Trophoblast cell (in vitro differentiated cells and primary cell): ENCODE results near the gene WDR46.
A peak's percentile ranks its signal among the peaks of the same experiment; 100 is the strongest.

Experiments
- DNase-seq, 2 donors: peaks; one replicate each; pipeline ENCODE4 v3.0.0-alpha.2; 2016
- H2AFZ ChIP-seq: 2 replicates; pipeline ENCODE4 v1.6.1; 2013; ENCODE audit warnings: low read length, moderate library complexity, mild to moderate bottlenecking; ENCODE audit not compliant: insufficient read depth, poor library complexity
- H2AK5ac ChIP-seq: 2 replicates; pipeline ENCODE4 v1.6.1; 2013; ENCODE audit warnings: mild to moderate bottlenecking, low read length
- H2BK120ac ChIP-seq: 2 replicates; pipeline ENCODE4 v1.6.1; 2013; ENCODE audit warnings: low read length, mild to moderate bottlenecking, moderate library complexity; ENCODE audit not compliant: insufficient read depth, poor library complexity
- H2BK12ac ChIP-seq: 2 replicates; pipeline ENCODE4 v1.6.1; 2013; ENCODE audit warnings: mild to moderate bottlenecking, low read length, moderate library complexity
- H2BK5ac ChIP-seq: 2 replicates; pipeline ENCODE4 v1.6.1; 2013; ENCODE audit warnings: low read length, low read depth, moderate library complexity, mild to moderate bottlenecking; ENCODE audit not compliant: poor library complexity
- H3K14ac ChIP-seq: 2 replicates; pipeline ENCODE4 v1.6.1; 2013; ENCODE audit warnings: mild to moderate bottlenecking, low read length
- H3K18ac ChIP-seq: 2 replicates; pipeline ENCODE4 v1.6.1; 2013; ENCODE audit warnings: mild to moderate bottlenecking, low read length
- H3K23ac ChIP-seq: 2 replicates; pipeline ENCODE4 v1.6.1; 2013; ENCODE audit warnings: low read length
- H3K27ac ChIP-seq: 2 replicates; pipeline ENCODE4 v1.5.1; 2013; ENCODE audit warnings: low read depth, mild to moderate bottlenecking, inconsistent platforms, low read length, moderate library complexity
- H3K27me3 ChIP-seq: 2 replicates; pipeline ENCODE4 v1.6.1; 2013; ENCODE audit warnings: inconsistent platforms, mild to moderate bottlenecking, low read length, moderate library complexity; ENCODE audit not compliant: insufficient read depth
- H3K36me3 ChIP-seq, 2 experiments: 1 replicate in 1 of 2; 2 replicates in 1 of 2; pipeline ENCODE4 v1.6.1; 2013; ENCODE audit warnings: low read length in 2 of 2, mild to moderate bottlenecking in 2 of 2, moderate library complexity in 1 of 2; ENCODE audit not compliant: insufficient read depth in 2 of 2, control insufficient read depth in 1 of 2
- H3K4ac ChIP-seq: 2 replicates; pipeline ENCODE4 v1.6.1; 2013; ENCODE audit warnings: low read depth, mild to moderate bottlenecking, low read length, moderate library complexity
- H3K4me1 ChIP-seq, 2 experiments: 1 replicate in 1 of 2; 2 replicates in 1 of 2; pipeline ENCODE4 v1.6.1; 2013; ENCODE audit warnings: low read length in 2 of 2, mild to moderate bottlenecking in 2 of 2, moderate library complexity in 1 of 2; ENCODE audit not compliant: insufficient read depth in 2 of 2, control insufficient read depth in 1 of 2
- H3K4me2 ChIP-seq: 2 replicates; pipeline ENCODE4 v1.6.1; 2013; ENCODE audit warnings: inconsistent platforms, mild to moderate bottlenecking, low read length, moderate library complexity
- H3K4me3 ChIP-seq: 2 replicates; pipeline ENCODE4 v1.5.1; 2013; ENCODE audit warnings: mild to moderate bottlenecking, low read depth, low read length, inconsistent platforms
- H3K79me1 ChIP-seq: one replicate; pipeline ENCODE4 v1.6.1; 2013; ENCODE audit warnings: low read length
- H3K79me2 ChIP-seq: 2 replicates; pipeline ENCODE4 v1.6.1; 2013; ENCODE audit warnings: low read length, mild to moderate bottlenecking; ENCODE audit not compliant: control insufficient read depth, insufficient read depth, poor library complexity
- H3K9ac ChIP-seq: 2 replicates; pipeline ENCODE4 v1.6.1; 2013; ENCODE audit warnings: mild to moderate bottlenecking, low read length
- H3K9me3 ChIP-seq: 2 replicates; pipeline ENCODE4 v1.6.1; 2013; ENCODE audit warnings: low read depth, mild to moderate bottlenecking, control low read depth, inconsistent platforms, low read length; ENCODE audit not compliant: insufficient read depth
- H4K12ac ChIP-seq: 2 replicates; pipeline ENCODE4 v1.6.1; 2013; ENCODE audit warnings: low read depth, mild to moderate bottlenecking, low read length, moderate library complexity
- H4K8ac ChIP-seq: 2 replicates; pipeline ENCODE4 v1.6.1; 2013; ENCODE audit warnings: low read depth, mild to moderate bottlenecking, low read length, moderate library complexity
- H4K91ac ChIP-seq: one replicate; pipeline ENCODE4 v1.6.1; 2013; ENCODE audit warnings: low read depth, mild to moderate bottlenecking, low read length, moderate library complexity
- WGBS: extraction: QIAGEN DNeasy Blood & Tissue Kit; methylation state at CpG from one replicate; pipeline ENCODE4 v1.1.7; 2013; ENCODE audit warnings: missing lambda C conversion rate; ENCODE audit not compliant: insufficient read length, insufficient coverage; ENCODE audit errors: extremely low coverage; 5-methylcytosine and 5-hydroxymethylcytosine counted together

The WDR46 gene

GRCh38 chr6:33243476-33243875 lies 45.6 kb downstream of the WDR46 start:
- no peak overlapping the region for H3K18ac ChIP-seq
- no peak overlapping the region for H4K91ac ChIP-seq
- H3K14ac ChIP-seq: no peak overlapping the region
- no CpG with 5 or more reads among the region's 1 CpG for WGBS
- H2BK120ac ChIP-seq: no peak overlapping the region
- H3K9me3 ChIP-seq: no peaks in the 10 kb centered on the region
- no peak overlapping the region for H4K12ac ChIP-seq
- no peak overlapping the region for H2BK5ac ChIP-seq
- H2AK5ac ChIP-seq: no peak overlapping the region
- no peak overlapping the region for H3K27ac ChIP-seq
- no peak overlapping the region for H3K9ac ChIP-seq
- no peak overlapping the region for H2AFZ ChIP-seq
- H3K79me2 ChIP-seq: no peaks in the 10 kb centered on the region
- no peak overlapping the region for H3K4me3 ChIP-seq
- no peak overlapping the region for H2BK12ac ChIP-seq
- H3K4ac ChIP-seq: no peak overlapping the region
- no peaks in the 10 kb centered on the region for H3K79me1 ChIP-seq
- H4K8ac ChIP-seq: no peak overlapping the region
- H3K4me1 ChIP-seq: peaks cover 1 to 2% of the 10 kb centered on the region in 2 experiments
- no peak overlapping the region for H3K4me2 ChIP-seq
- no peaks in the 10 kb centered on the region for H3K36me3 ChIP-seq
- H3K23ac ChIP-seq: no peak overlapping the region
- no peaks in the 10 kb centered on the region for H3K27me3 ChIP-seq
- DNase-seq: no peak

DNA sequence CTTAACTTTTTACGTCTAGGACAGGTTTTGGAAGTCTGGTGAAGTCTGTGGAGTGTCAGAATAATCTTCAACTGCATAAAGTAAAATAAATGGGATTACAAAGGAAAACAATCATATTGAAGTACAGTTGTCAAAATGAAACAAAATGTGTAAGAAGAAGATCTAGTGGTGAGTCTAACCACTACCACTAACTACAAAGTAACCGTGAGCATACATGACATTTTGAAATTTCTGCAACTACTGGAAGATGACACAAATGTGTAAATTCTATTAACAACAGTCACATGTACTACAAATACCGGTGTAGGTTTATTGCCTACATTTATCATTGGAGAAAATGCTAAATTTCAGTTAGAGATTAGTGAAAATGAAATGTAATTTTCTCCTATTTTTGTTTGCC lies 47.1 kb downstream of the WDR46 start:
- Histone ChIP-seq H3K36me3 (no peaks in the 10 kb centered on the region), H3K14ac (no peak overlapping the region), H4K12ac (no peak overlapping the region), H2BK12ac (no peak overlapping the region), H2AFZ (no peak overlapping the region), H3K27ac (no peak overlapping the region), H4K8ac (no peak overlapping the region), H3K79me2 (no peaks in the 10 kb centered on the region), H2BK120ac (no peak overlapping the region), H3K4me2 (no peak overlapping the region), H3K23ac (no peak overlapping the region), H3K27me3 (no peaks in the 10 kb centered on the region), H2AK5ac (no peak overlapping the region), H4K91ac (no peak overlapping the region), H2BK5ac (no peak overlapping the region), H3K4me3 (no peak overlapping the region), H3K4ac (no peak overlapping the region), H3K18ac (no peak overlapping the region), H3K4me1 (no peaks in the 10 kb centered on the region), H3K79me1 (no peaks in the 10 kb centered on the region), H3K9me3 (no peaks in the 10 kb centered on the region), H3K9ac (no peak overlapping the region)
- no peak for DNase-seq
- WGBS: no CpG with 5 or more reads among the region's 3 CpGs

- H2AK5ac ChIP-seq: no peak overlapping the region
- no peak overlapping the region for H4K91ac ChIP-seq
- H3K36me3 ChIP-seq: no peaks in the 10 kb centered on the region
- H3K23ac ChIP-seq: no peak overlapping the region
- no CpG with 5 or more reads among the region's 2 CpGs for WGBS
- H3K79me1 ChIP-seq: no peaks in the 10 kb centered on the region
- H3K4me2 ChIP-seq: no peak overlapping the region
- H3K9me3 ChIP-seq: no peaks in the 10 kb centered on the region
- no peaks in the 10 kb centered on the region for H3K79me2 ChIP-seq
- H4K12ac ChIP-seq: no peak overlapping the region
- no peak overlapping the region for H2AFZ ChIP-seq
- no peak overlapping the region for H2BK120ac ChIP-seq
- no peak overlapping the region for H3K4me3 ChIP-seq
- no peak overlapping the region for H3K27ac ChIP-seq
- no peak overlapping the region for H4K8ac ChIP-seq
- H3K27me3 ChIP-seq: no peaks in the 10 kb centered on the region
- H3K4me1 ChIP-seq: peaks cover 4 to 5% of the 10 kb centered on the region in 2 experiments
- DNase-seq: no peak
- H3K14ac ChIP-seq: no peak overlapping the region
- no peak overlapping the region for H3K18ac ChIP-seq
- no peak overlapping the region for H3K4ac ChIP-seq
- no peak overlapping the region for H2BK5ac ChIP-seq
- no peak overlapping the region for H2BK12ac ChIP-seq
- peak overlapping the region; percentile 27 for H3K9ac ChIP-seq
Measured at GRCh38 chr6:33237741-33238140, 51.3 kb downstream of the WDR46 start.

DNA sequence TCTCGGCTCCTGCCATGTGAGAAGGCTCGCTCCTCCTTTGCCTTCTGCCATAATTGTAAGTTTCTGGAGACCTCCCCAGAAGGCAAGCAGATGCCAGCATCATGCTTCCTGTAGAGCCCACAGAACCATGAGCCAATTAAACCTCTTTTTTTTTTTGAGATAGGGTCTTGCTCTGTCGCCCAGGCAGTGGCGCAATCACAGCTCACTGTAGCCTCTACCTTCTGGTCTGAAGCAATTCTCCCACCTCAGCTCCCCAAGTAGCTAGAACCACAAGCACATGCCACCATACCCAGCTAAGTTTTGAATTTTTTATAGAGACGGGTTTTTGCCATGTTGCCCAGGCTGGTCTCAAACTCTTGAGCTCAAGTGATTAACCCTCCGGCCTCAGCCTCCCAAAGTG lies 52.2 kb downstream of the WDR46 start:
- H3K27me3 ChIP-seq: no peaks in the 10 kb centered on the region
- H2BK12ac ChIP-seq: no peak overlapping the region
- H3K79me2 ChIP-seq: no peaks in the 10 kb centered on the region
- no peak overlapping the region for H3K18ac ChIP-seq
- no peak overlapping the region for H2AK5ac ChIP-seq
- H3K36me3 ChIP-seq: no peaks in the 10 kb centered on the region
- no CpG with 5 or more reads among the region's 6 CpGs for WGBS
- H4K12ac ChIP-seq: no peak overlapping the region
- DNase-seq: no peak
- H2AFZ ChIP-seq: no peak overlapping the region
- peaks cover 4 to 5% of the 10 kb centered on the region in 2 experiments for H3K4me1 ChIP-seq
- no peak overlapping the region for H3K14ac ChIP-seq
- no peaks in the 10 kb centered on the region for H3K79me1 ChIP-seq
- H2BK5ac ChIP-seq: no peak overlapping the region
- no peak overlapping the region for H4K91ac ChIP-seq
- H3K4me3 ChIP-seq: no peak overlapping the region
- H3K4ac ChIP-seq: no peak overlapping the region
- no peak overlapping the region for H2BK120ac ChIP-seq
- no peak overlapping the region for H3K27ac ChIP-seq
- H3K23ac ChIP-seq: no peak overlapping the region
- no peak overlapping the region for H4K8ac ChIP-seq
- no peak overlapping the region for H3K9ac ChIP-seq
- no peaks in the 10 kb centered on the region for H3K9me3 ChIP-seq
- no peak overlapping the region for H3K4me2 ChIP-seq
